Kidney (tissue), 14 donors: ENCODE measurements around the gene MYL6B. TPM values are rescaled to one million over a fixed set of nuclear protein-coding genes. Genes with fewer than 3 reads are reported as not detected.

ENCODE experiments used
- DNase-seq, 5 donors: peaks; one replicate each; pipeline ENCODE4 v3.0.0-alpha.2; 2013 to 2020
- FAIRE-seq: peaks from 2 replicates; lab custom pipeline; 2012; peaks lifted over from hg19 to GRCh38; lab: Jason Lieb, UNC
- H3K27ac ChIP-seq, 2 donors: one replicate each; pipeline ENCODE4 v1.7.0; 2013; ENCODE audit warnings: low read depth in 2 of 2, low read length in 2 of 2, inconsistent platforms in 1 of 2
- H3K27me3 ChIP-seq: one replicate; pipeline ENCODE4 v1.7.1; 2013; ENCODE audit warnings: low read length, inconsistent platforms; ENCODE audit not compliant: control insufficient read depth, insufficient read depth
- H3K36me3 ChIP-seq, 3 donors: one replicate each; pipeline versions ENCODE4 v1.7.0 to v1.7.1; 2013; ENCODE audit warnings: low read length in 3 of 3, control low read depth in 1 of 3, inconsistent platforms in 1 of 3; ENCODE audit not compliant: insufficient read depth in 3 of 3, control insufficient read depth in 2 of 3
- H3K4me1 ChIP-seq, 3 donors: one replicate each; pipeline versions ENCODE4 v1.7.0 to v1.7.1; 2013; ENCODE audit warnings: low read length in 3 of 3, inconsistent platforms in 1 of 3, low read depth in 1 of 3; ENCODE audit not compliant: control insufficient read depth in 2 of 3, insufficient read depth in 2 of 3
- H3K4me3 ChIP-seq, 3 donors: one replicate each; pipeline versions ENCODE4 v1.7.0 to v1.8.1; 2013; ENCODE audit warnings: low read length in 3 of 3, control low read depth in 1 of 3, inconsistent platforms in 1 of 3
- H3K9ac ChIP-seq, 3 donors: one replicate each; pipeline versions ENCODE4 v1.7.0 to v1.7.1; 2013; ENCODE audit warnings: low read length in 3 of 3, control low read depth in 1 of 3, inconsistent platforms in 1 of 3
- H3K9me3 ChIP-seq, 3 donors: one replicate each; pipeline versions ENCODE4 v1.7.0 to v1.7.1; 2013; ENCODE audit warnings: low read length in 3 of 3, control low read depth in 1 of 3, inconsistent platforms in 1 of 3; ENCODE audit not compliant: control insufficient read depth in 2 of 3, insufficient read depth in 1 of 3
- intact Hi-C: fragments of 100-400 bp; cut with DNase I; formaldehyde crosslinking; loops from one replicate; pipeline ENCODE4 v1.11.1; 2022
- polyA plus RNA-seq: library from polyadenylated mRNA; stranded (reverse); fragments of 350-450 nt; fragmentation: Illumina TruSeq; extraction: RNeasy Lipid Tissue Mini Kit (QIAGEN cat#74804); gene quantifications from one replicate; pipeline ENCODE4 v1.2.3, GENCODE V29; 2014; ENCODE audit warnings: low read depth, low replicate concordance; ENCODE audit not compliant: insufficient read depth
- total RNA-seq: library from RNA; stranded (reverse); fragmentation: NEBNext Ultra II Directional; extraction: Animal tissue kit (Norgen Biotek cat#: 25700); gene quantifications from one replicate; pipeline ENCODE4 v1.2.1, GENCODE V29; 2021
- TF ChIP-seq, protein P1 (sequence below): IDR thresholded peaks from 3 replicates; pipeline ENCODE4 v1.5.1; 2012; ENCODE audit warnings: mild to moderate bottlenecking, moderate library complexity, borderline replicate concordance; ENCODE audit not compliant: insufficient read depth; ENCODE audit errors: extremely low read depth
- donor health status: control.
- donor health status: control.
- donor health status: control.
- donor health status: control.
- donor health status: control.
- donor health status: DM: yes; HTN: yes; CAD: no.
- donor health status: Normal renal cell carcinoma (clear cell type).

MYL6B gene
- total and polyA plus RNA-seq, 2 donors from 2014 or later, result 48.2 to 142 TPM

DNA sequence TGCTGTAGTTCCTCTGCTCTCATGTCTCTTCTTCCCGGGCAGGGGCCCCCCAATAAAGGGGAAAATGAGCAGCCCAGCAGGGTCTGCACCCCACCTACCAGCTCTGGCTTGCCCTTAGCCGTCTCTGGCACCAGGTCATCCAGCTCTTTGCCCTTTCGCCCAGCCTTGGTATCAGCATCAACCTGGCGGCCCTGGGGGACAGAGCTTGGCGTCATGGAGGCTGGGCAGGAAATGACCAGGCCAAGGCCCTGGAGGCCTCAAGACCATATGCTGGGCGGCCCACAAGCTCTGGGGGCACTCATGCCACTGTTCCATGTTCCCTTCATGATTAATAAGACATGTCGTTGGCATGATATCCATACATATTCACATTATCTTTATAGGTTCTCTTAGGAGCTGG is 20.5 kb downstream of the MYL6B start:
- Histone ChIP-seq H3K9ac (no peak overlapping the region), H3K4me3 (no peak overlapping the region), H3K27ac (no peak overlapping the region), H3K4me1 (no peaks in the 10 kb centered on the region), H3K36me3 (peaks cover 9 to 65% (median 40%) of the 10 kb centered on the region in 3 donors), H3K9me3 (no peaks in the 10 kb centered on the region), H3K27me3 (no peaks in the 10 kb centered on the region)
- DNase-seq, result no peak
- intact Hi-C loops, result no loop called here
- TF ChIP-seq, protein P1, sequence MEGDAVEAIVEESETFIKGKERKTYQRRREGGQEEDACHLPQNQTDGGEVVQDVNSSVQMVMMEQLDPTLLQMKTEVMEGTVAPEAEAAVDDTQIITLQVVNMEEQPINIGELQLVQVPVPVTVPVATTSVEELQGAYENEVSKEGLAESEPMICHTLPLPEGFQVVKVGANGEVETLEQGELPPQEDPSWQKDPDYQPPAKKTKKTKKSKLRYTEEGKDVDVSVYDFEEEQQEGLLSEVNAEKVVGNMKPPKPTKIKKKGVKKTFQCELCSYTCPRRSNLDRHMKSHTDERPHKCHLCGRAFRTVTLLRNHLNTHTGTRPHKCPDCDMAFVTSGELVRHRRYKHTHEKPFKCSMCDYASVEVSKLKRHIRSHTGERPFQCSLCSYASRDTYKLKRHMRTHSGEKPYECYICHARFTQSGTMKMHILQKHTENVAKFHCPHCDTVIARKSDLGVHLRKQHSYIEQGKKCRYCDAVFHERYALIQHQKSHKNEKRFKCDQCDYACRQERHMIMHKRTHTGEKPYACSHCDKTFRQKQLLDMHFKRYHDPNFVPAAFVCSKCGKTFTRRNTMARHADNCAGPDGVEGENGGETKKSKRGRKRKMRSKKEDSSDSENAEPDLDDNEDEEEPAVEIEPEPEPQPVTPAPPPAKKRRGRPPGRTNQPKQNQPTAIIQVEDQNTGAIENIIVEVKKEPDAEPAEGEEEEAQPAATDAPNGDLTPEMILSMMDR, result no peak
- no peak for FAIRE-seq

DNA sequence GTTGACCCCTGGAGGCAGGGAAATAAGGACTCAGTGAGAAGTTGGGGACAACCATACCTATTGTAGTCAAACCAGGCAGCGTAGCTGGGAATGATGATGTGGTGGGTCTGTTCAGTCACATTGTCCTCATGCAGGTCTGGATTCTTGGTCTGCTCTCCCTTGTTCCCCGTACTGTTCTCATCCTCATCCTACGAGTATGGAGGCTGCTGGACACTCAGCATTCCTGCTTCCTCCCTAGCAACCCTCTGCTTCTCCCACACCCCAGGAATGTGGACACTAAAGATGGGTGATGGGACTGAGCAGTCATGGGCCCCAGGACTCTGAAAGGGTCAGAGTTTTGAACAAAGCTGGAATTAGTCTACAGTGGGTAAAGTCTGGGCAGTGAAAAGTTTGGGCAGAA is 26.0 kb downstream of the MYL6B start:
- no peaks in the 10 kb centered on the region for H3K4me1 ChIP-seq
- FAIRE-seq (no peak), DNase-seq (no peak)
- no peak overlapping the region for H3K9ac ChIP-seq
- no peak overlapping the region for H3K4me3 ChIP-seq
- no peaks in the 10 kb centered on the region for H3K9me3 ChIP-seq
- no peak overlapping the region for H3K27ac ChIP-seq
- no peaks in the 10 kb centered on the region for H3K27me3 ChIP-seq
- H3K36me3 ChIP-seq, result peaks cover 15 to 53% (median 43%) of the 10 kb centered on the region in 3 donors
- intact Hi-C loops, result no loop called here
- TF ChIP-seq, protein P1, result no peak

DNA sequence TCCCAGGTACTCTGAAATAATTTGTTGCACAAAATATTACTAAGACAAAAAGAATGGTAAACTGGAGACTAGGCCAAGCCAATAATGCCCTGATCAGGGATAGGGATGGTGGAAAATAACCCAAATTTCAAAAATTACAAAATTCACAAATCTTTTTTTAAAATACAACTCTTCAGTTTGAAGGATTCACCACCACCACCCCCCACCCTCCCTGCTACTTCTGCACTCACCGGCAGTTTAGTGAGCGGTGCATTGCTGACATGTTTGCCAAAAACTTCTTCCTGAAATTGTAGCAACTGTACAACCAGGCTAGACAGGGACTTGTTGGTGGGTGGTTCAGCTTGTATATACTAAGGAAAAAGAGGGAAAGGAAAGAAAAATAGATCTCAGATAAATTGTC is 34.6 kb downstream of the MYL6B start:
- H3K27ac ChIP-seq, result no peak overlapping the region
- no peaks in the 10 kb centered on the region for H3K9me3 ChIP-seq
- TF ChIP-seq, protein P1, result no peak
- H3K9ac ChIP-seq, result no peak overlapping the region
- peaks cover 0 to 19% (median 10%) of the 10 kb centered on the region in 3 donors for H3K4me1 ChIP-seq
- H3K36me3 ChIP-seq, result peaks cover 5 to 24% (median 19%) of the 10 kb centered on the region in 3 donors
- DNase-seq (no peak), FAIRE-seq (no peak)
- H3K27me3 ChIP-seq, result no peaks in the 10 kb centered on the region
- intact Hi-C loops, result loop anchor here (10.0 kb wide), 1 partner anchor 62 kb away; the partner anchor contains the start of gene ESYT1
- H3K4me3 ChIP-seq, result no peak overlapping the region
